ENCODE data around the gene GPR150.

The GPR150 gene

DNA sequence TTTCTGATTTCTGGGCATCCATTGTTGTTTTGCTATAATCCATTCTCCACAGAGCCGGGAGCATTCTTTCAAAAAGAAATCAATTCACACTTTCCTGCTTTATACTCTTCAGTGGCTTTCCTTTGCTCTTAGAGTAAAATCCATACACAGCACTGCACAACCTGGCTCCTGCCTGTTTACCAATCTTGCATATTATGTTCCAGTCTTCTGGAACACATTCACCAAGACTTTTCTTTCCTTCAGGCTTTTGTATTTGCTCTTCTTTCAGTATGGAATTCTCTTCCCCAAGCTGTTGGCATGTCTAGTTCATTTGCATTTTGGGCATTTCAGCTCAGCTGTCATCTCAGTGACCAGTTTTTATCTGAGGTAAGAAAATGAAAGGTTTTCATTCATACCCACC is 33.0 kb downstream of the GPR150 start:
- H3K27ac ChIP-seq (ENCODE audit: low read depth, low read length) = no peak overlapping the region
- no peak overlapping the region for H3K4me3 ChIP-seq (ENCODE audit: low read depth, low read length)
- no peak overlapping the region for H3K9ac ChIP-seq (ENCODE audit: low read depth, low read length)
- H3K4me1 ChIP-seq (ENCODE audit: control insufficient read depth, insufficient read depth, low read length) = no peaks in the 10 kb centered on the region
- no peaks in the 10 kb centered on the region for H3K27me3 ChIP-seq (ENCODE audit: control insufficient read depth, insufficient read depth, low read length)
- H3K36me3 ChIP-seq (ENCODE audit: control insufficient read depth, insufficient read depth, low read length) = no peaks in the 10 kb centered on the region
- H3K9me3 ChIP-seq (ENCODE audit: control insufficient read depth, insufficient read depth, low read length) = no peaks in the 10 kb centered on the region

DNA sequence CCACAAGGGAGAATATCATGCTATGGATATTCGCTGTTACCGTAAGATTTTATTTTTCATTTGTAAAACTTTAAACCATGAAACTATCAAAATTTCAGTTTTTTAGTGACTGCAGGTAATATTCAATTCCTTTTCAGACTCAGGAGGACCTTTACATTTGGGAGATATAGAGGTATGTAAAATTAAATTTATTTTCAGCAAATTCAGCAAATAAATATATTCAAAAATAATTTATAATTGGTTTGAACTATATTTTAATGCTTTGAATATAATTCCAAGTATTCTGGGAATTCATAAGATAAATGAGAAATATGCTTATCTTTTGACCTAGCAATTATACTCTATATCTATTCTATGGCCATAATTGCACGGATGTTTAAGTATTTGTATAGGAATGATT is 34.3 kb downstream of the GPR150 start:
- Histone ChIP-seq H3K9ac (ENCODE audit: low read depth, low read length) (no peak overlapping the region), H3K27ac (ENCODE audit: low read depth, low read length) (no peak overlapping the region), H3K4me3 (ENCODE audit: low read depth, low read length) (no peak overlapping the region), H3K27me3 (ENCODE audit: control insufficient read depth, insufficient read depth, low read length) (no peaks in the 10 kb centered on the region), H3K4me1 (ENCODE audit: control insufficient read depth, insufficient read depth, low read length) (no peaks in the 10 kb centered on the region), H3K9me3 (ENCODE audit: control insufficient read depth, insufficient read depth, low read length) (no peaks in the 10 kb centered on the region), H3K36me3 (ENCODE audit: control insufficient read depth, insufficient read depth, low read length) (no peaks in the 10 kb centered on the region)

DNA sequence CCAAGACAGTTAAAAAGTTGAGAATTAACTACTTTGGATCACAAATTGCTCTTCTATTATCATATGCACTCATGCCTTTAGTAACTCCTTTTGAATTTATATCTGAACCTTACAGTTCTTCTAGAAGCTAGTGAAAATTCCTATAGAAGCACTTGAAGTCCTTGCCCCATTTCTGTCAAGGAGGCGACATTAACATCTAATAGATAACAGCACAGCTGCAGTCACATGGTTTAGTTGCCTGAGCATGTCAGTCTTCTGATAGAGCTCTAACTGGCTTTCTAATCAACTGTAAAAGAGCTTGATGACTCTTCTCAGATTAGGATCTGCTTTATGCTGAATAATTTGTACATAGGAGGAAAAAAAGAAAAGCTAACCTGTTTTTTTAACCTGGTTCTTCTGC is 35.7 kb downstream of the GPR150 start:
- Histone ChIP-seq H3K9ac (ENCODE audit: low read depth, low read length) (no peak overlapping the region), H3K27me3 (ENCODE audit: control insufficient read depth, insufficient read depth, low read length) (no peaks in the 10 kb centered on the region), H3K4me3 (ENCODE audit: low read depth, low read length) (no peak overlapping the region), H3K36me3 (ENCODE audit: control insufficient read depth, insufficient read depth, low read length) (no peaks in the 10 kb centered on the region), H3K27ac (ENCODE audit: low read depth, low read length) (no peak overlapping the region), H3K4me1 (ENCODE audit: control insufficient read depth, insufficient read depth, low read length) (peaks cover 6% of the 10 kb centered on the region; the same call in 1 of the 2 replicates), H3K9me3 (ENCODE audit: control insufficient read depth, insufficient read depth, low read length) (no peaks in the 10 kb centered on the region)

DNA sequence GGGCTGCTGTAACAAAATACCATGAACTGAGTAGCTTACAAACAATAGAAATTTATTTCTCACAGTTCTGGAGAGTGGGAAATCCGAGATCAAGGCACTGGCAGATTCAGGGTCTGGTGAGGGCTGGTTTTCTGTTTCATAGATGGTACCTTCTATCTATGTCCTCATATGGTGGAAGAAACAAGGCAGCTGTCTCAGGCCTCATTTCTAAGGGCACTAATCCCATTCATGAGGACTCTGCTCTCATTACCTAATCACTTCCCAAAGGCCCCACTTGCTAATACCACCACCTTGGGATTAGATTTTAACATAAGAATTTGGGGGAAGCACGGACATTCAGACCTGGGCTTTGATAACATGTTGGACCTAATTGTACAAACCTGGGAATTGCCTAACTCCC is 40.2 kb downstream of the GPR150 start:
- Histone ChIP-seq H3K27ac (ENCODE audit: low read depth, low read length) (no peak overlapping the region), H3K4me1 (ENCODE audit: control insufficient read depth, insufficient read depth, low read length) (peaks cover 6% of the 10 kb centered on the region; the same call in 1 of the 2 replicates), H3K27me3 (ENCODE audit: control insufficient read depth, insufficient read depth, low read length) (no peaks in the 10 kb centered on the region), H3K9ac (ENCODE audit: low read depth, low read length) (no peak overlapping the region), H3K9me3 (ENCODE audit: control insufficient read depth, insufficient read depth, low read length) (no peaks in the 10 kb centered on the region), H3K36me3 (ENCODE audit: control insufficient read depth, insufficient read depth, low read length) (no peaks in the 10 kb centered on the region), H3K4me3 (ENCODE audit: low read depth, low read length) (no peak overlapping the region)

DNA sequence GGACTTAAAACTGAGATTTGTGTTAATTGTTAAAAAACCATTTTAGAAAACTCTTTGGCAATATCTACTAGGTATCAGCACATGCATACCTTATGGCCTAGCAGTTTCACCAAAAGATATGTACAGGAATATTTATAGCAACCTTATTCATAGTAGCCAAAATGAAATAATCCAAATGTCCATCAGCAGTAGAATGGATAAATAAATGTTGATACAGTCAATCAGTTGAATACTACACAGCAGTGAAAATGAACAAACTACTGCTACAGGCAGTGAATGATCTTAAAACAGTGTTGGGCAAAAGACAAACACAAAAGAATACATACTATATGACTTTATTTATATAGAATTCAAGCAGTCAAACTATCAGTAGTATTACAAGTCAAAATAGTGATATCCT is 43.1 kb downstream of the GPR150 start:
- H3K9ac ChIP-seq (ENCODE audit: low read depth, low read length) = no peak overlapping the region
- H3K4me1 ChIP-seq (ENCODE audit: control insufficient read depth, insufficient read depth, low read length) = peaks cover 6% of the 10 kb centered on the region; the same call in 1 of the 2 replicates
- no peak overlapping the region for H3K4me3 ChIP-seq (ENCODE audit: low read depth, low read length)
- H3K36me3 ChIP-seq (ENCODE audit: control insufficient read depth, insufficient read depth, low read length) = no peaks in the 10 kb centered on the region
- no peak overlapping the region for H3K27ac ChIP-seq (ENCODE audit: low read depth, low read length)
- no peaks in the 10 kb centered on the region for H3K9me3 ChIP-seq (ENCODE audit: control insufficient read depth, insufficient read depth, low read length)
- H3K27me3 ChIP-seq (ENCODE audit: control insufficient read depth, insufficient read depth, low read length) = no peaks in the 10 kb centered on the region

DNA sequence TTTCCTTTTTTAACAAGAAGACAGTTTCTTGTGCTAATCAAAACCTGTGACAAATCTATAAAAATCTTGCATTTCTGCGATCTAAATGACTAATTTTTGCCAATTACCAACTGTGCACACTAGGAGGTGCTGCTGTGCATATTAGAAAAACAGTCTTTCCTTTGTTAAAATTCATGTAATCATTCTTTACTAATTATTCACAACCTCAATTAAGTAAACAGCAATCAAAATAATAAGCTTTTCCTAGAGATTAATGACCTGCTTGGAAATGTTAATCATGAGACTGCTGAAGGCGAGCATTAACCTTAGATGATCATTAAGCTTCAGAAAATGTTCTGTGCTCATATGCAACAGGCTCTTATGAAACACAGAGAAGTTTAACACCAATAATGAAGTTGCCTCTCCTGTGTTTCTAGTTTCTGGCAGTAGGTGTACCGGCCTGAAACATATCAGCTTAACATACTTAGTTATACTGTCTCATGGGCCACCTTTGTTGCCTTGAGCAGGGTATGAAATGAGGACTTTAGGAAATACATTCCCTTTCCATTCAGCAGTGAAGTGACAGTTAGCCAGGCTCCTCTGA is 44.4 kb downstream of the GPR150 start:
- Histone ChIP-seq H3K4me1 (ENCODE audit: control insufficient read depth, insufficient read depth, low read length) (peaks cover 6% of the 10 kb centered on the region; the same call in 1 of the 2 replicates), H3K27ac (ENCODE audit: low read depth, low read length) (no peak overlapping the region), H3K9me3 (ENCODE audit: control insufficient read depth, insufficient read depth, low read length) (no peaks in the 10 kb centered on the region), H3K36me3 (ENCODE audit: control insufficient read depth, insufficient read depth, low read length) (no peaks in the 10 kb centered on the region), H3K4me3 (ENCODE audit: low read depth, low read length) (no peak overlapping the region), H3K27me3 (ENCODE audit: control insufficient read depth, insufficient read depth, low read length) (no peaks in the 10 kb centered on the region), H3K9ac (ENCODE audit: low read depth, low read length) (no peak overlapping the region)

DNA sequence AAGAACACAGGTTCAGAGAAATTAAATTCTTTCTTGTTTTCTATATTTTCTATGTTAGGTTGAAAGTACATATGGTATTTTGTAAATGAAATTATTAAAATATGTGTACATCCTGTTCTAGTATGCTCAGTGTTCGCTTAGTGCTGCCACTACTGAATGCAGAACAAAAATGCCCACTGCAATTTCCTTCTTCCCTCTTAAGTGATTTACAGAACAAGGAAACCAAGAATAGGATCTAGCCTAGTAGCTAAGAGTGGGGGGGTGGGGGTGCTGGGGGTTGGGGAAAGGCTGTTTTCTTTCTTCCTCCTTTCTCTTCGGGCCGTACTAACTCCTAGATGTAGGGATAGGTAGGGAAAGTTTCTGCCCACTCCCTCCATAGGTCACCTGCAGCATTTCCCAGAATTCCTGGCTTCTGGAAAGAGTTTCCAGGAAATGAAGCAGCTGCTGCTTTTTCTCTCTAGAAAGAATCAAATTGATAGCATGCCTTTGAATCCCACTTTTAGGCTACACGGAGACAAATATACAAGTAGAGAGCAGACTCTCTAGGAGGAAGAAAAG is 47.3 kb downstream of the GPR150 start:
- Histone ChIP-seq H3K27me3 (ENCODE audit: control insufficient read depth, insufficient read depth, low read length) (no peaks in the 10 kb centered on the region), H3K4me1 (ENCODE audit: control insufficient read depth, insufficient read depth, low read length) (no peaks in the 10 kb centered on the region), H3K9me3 (ENCODE audit: control insufficient read depth, insufficient read depth, low read length) (no peaks in the 10 kb centered on the region), H3K9ac (ENCODE audit: low read depth, low read length) (no peak overlapping the region), H3K4me3 (ENCODE audit: low read depth, low read length) (no peak overlapping the region), H3K27ac (ENCODE audit: low read depth, low read length) (no peak overlapping the region), H3K36me3 (ENCODE audit: control insufficient read depth, insufficient read depth, low read length) (no peaks in the 10 kb centered on the region)

DNA sequence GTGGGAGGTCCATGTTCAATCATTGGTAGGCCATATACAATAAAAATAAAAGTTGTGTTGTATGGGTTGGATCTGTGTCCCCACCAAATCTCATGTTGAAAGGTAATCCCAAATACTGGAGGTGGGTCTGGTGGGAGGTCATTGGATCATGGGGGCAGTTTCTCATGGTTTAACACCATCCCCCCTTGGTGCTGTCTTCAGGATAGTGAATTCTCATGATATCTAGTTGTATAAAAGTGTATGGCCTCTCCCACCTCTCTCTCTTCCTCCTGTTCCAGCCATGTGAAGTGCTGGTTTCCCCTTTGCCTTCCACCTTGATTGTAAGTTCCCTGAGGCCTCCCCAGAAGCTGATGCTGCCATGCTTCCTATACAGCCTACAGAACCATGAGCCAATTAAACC is 47.8 kb downstream of the GPR150 start:
- Histone ChIP-seq H3K27ac (ENCODE audit: low read depth, low read length) (no peak overlapping the region), H3K4me3 (ENCODE audit: low read depth, low read length) (no peak overlapping the region), H3K27me3 (ENCODE audit: control insufficient read depth, insufficient read depth, low read length) (no peaks in the 10 kb centered on the region), H3K9ac (ENCODE audit: low read depth, low read length) (no peak overlapping the region), H3K36me3 (ENCODE audit: control insufficient read depth, insufficient read depth, low read length) (no peaks in the 10 kb centered on the region), H3K9me3 (ENCODE audit: control insufficient read depth, insufficient read depth, low read length) (no peaks in the 10 kb centered on the region), H3K4me1 (ENCODE audit: control insufficient read depth, insufficient read depth, low read length) (no peaks in the 10 kb centered on the region)

DNA sequence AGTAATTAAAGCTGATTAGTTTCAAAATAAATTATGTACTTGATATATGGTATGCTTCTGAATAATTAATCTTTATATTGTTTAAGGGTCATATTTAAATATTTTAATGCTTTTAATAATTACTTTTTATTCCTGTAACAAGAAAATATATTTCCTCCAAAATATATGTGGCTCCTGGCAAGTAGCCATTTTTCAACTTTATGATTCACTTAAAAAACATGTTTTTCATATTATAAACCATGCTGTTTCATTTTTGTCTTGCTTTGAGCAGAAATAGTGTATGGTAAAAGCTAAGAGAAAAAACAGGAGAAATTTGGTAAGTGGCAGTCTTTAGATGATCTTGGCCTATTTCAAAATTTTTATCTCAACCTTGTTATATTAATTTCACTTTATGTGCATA is 48.3 kb downstream of the GPR150 start:
- no peaks in the 10 kb centered on the region for H3K36me3 ChIP-seq (ENCODE audit: control insufficient read depth, insufficient read depth, low read length)
- no peaks in the 10 kb centered on the region for H3K27me3 ChIP-seq (ENCODE audit: control insufficient read depth, insufficient read depth, low read length)
- no peaks in the 10 kb centered on the region for H3K9me3 ChIP-seq (ENCODE audit: control insufficient read depth, insufficient read depth, low read length)
- H3K4me3 ChIP-seq (ENCODE audit: low read depth, low read length) = no peak overlapping the region
- H3K27ac ChIP-seq (ENCODE audit: low read depth, low read length) = no peak overlapping the region
- H3K9ac ChIP-seq (ENCODE audit: low read depth, low read length) = no peak overlapping the region
- no peaks in the 10 kb centered on the region for H3K4me1 ChIP-seq (ENCODE audit: control insufficient read depth, insufficient read depth, low read length)

DNA sequence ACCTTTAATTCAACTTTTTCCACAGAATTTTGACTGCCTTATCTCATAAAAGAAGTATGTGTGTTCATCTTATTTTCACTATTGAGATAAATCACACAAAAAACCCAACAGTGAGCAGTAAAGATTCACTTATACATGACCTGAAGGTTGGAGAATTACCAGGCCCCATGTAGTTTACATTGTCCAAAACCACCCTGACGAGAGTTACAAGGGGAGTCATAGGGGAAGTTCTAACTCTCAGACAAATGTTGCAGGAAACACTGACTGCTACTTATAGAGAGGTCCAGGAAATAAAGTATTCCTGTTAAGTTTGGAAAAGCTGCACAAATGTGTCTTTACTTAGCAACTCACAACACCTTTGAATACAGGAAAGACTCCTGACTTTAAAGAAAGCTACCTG is 48.8 kb downstream of the GPR150 start:
- Histone ChIP-seq H3K4me3 (ENCODE audit: low read depth, low read length) (no peak overlapping the region), H3K9me3 (ENCODE audit: control insufficient read depth, insufficient read depth, low read length) (no peaks in the 10 kb centered on the region), H3K27me3 (ENCODE audit: control insufficient read depth, insufficient read depth, low read length) (no peaks in the 10 kb centered on the region), H3K36me3 (ENCODE audit: control insufficient read depth, insufficient read depth, low read length) (no peaks in the 10 kb centered on the region), H3K9ac (ENCODE audit: low read depth, low read length) (no peak overlapping the region), H3K27ac (ENCODE audit: low read depth, low read length) (peak overlapping the region; percentile 66), H3K4me1 (ENCODE audit: control insufficient read depth, insufficient read depth, low read length) (no peaks in the 10 kb centered on the region)

DNA sequence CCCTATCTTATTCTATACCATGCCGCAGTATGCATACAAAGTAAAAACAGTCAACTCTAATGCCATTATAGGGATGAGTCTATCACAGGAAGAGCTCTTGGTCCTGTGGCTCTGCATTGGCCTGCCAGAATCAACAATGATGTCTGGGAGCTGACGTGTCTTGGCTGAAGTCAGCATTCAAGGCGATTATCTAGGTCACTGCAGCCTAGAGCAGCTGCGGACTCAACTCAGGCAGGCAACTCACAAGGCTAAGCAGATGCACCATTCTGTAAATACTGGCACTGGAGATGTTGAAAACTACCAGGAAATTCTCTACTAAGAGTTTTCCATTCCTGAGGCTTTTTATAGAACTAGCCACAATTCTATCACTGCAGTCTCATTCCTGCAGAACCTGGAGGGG is 49.7 kb downstream of the GPR150 start:
- Histone ChIP-seq H3K4me3 (ENCODE audit: low read depth, low read length) (no peak overlapping the region), H3K27me3 (ENCODE audit: control insufficient read depth, insufficient read depth, low read length) (no peaks in the 10 kb centered on the region), H3K9me3 (ENCODE audit: control insufficient read depth, insufficient read depth, low read length) (no peaks in the 10 kb centered on the region), H3K36me3 (ENCODE audit: control insufficient read depth, insufficient read depth, low read length) (no peaks in the 10 kb centered on the region), H3K4me1 (ENCODE audit: control insufficient read depth, insufficient read depth, low read length) (no peaks in the 10 kb centered on the region), H3K27ac (ENCODE audit: low read depth, low read length) (peak overlapping the region; percentile 66), H3K9ac (ENCODE audit: low read depth, low read length) (no peak overlapping the region)

Measured in HUES48 (cell line).